SK-N-SH treated with all-trans-retinoic acid at 6 μM for 48 hours (cell line): ENCODE data around the gene CGNL1.

Experiments
- ATAC-seq: fragments of 200-7000 bp; cut with Tn5 transposase; 3 replicates; pipeline ENCODE4 v1.9.1; 2020; ENCODE audit warnings: mild to moderate bottlenecking, moderate library complexity
- ARNTL ChIP-seq: fragments of 450-650 bp; formaldehyde crosslinking; IDR thresholded peaks from 2 replicates; pipeline ENCODE4 v1.5.0; 2020; ENCODE audit warnings: low read depth, mild to moderate bottlenecking, moderate library complexity, borderline replicate concordance
- BACH2 ChIP-seq: fragments of 250-450 bp; sonication (Bioruptor Pico); IDR thresholded peaks from 2 replicates; pipeline ENCODE4 v1.9.0; 2021; ENCODE audit warnings: mild to moderate bottlenecking, borderline replicate concordance
- CSDC2 ChIP-seq: fragments of 250-450 bp; sonication (Bioruptor Pico); IDR thresholded peaks from 2 replicates; pipeline ENCODE4 v1.5.0; 2020; ENCODE audit warnings: mild to moderate bottlenecking, moderate library complexity
- CSRNP3 ChIP-seq: fragments of 250-450 bp; sonication (Bioruptor Pico); IDR thresholded peaks from 2 replicates; pipeline ENCODE4 v1.5.1; 2021; ENCODE audit warnings: mild to moderate bottlenecking, moderate library complexity
- ESRRG ChIP-seq: fragments of 250-450 bp; sonication (Bioruptor Pico); IDR thresholded peaks from 2 replicates; pipeline ENCODE4 v1.6.1; 2021; ENCODE audit warnings: mild to moderate bottlenecking
- ISL1 ChIP-seq: fragments of 250-450 bp; sonication (Bioruptor Pico); IDR thresholded peaks from 2 replicates; pipeline ENCODE4 v2.1.2; 2022; ENCODE audit warnings: mild to moderate bottlenecking, moderate library complexity
- OSR1 ChIP-seq: fragments of 250-450 bp; sonication (Bioruptor Pico); IDR thresholded peaks from 2 replicates; pipeline ENCODE4 v1.8.0; 2022; ENCODE audit warnings: moderate library complexity, mild to moderate bottlenecking, inconsistent platforms
- PATZ1 ChIP-seq: fragments of 250-450 bp; sonication (Bioruptor Pico); IDR thresholded peaks from 2 replicates; pipeline ENCODE4 v1.8.0; 2020; ENCODE audit warnings: mild to moderate bottlenecking, moderate library complexity, borderline replicate concordance
- POU6F1 ChIP-seq: fragments of 250-450 bp; sonication (Bioruptor Pico); IDR thresholded peaks from 2 replicates; pipeline ENCODE4 v1.8.0; 2021; ENCODE audit warnings: low read depth, mild to moderate bottlenecking, moderate library complexity, borderline replicate concordance
- PPARA ChIP-seq: fragments of 250-450 bp; sonication (Bioruptor Pico); IDR thresholded peaks from 2 replicates; pipeline ENCODE4 v1.5.0; 2020; ENCODE audit warnings: mild to moderate bottlenecking, borderline replicate concordance
- RARB ChIP-seq: fragments of 250-450 bp; sonication (Bioruptor Pico); IDR thresholded peaks from 2 replicates; pipeline ENCODE4 v1.8.0; 2021; ENCODE audit warnings: mild to moderate bottlenecking, moderate library complexity
- SNAI2 ChIP-seq: fragments of 250-450 bp; sonication (Bioruptor Pico); IDR thresholded peaks from 2 replicates; pipeline ENCODE4 v1.5.0; 2020; ENCODE audit warnings: mild to moderate bottlenecking, moderate library complexity
- TCF4 ChIP-seq: fragments of 250-450 bp; sonication (Bioruptor Pico); IDR thresholded peaks from 2 replicates; pipeline ENCODE4 v1.8.0; 2021; ENCODE audit warnings: mild to moderate bottlenecking, moderate library complexity, borderline replicate concordance
- TOX ChIP-seq: fragments of 250-450 bp; sonication (Bioruptor Pico); IDR thresholded peaks from 2 replicates; pipeline ENCODE4 v1.8.0; 2021; ENCODE audit warnings: mild to moderate bottlenecking, moderate library complexity, borderline replicate concordance
- ZC3H10 ChIP-seq: fragments of 250-450 bp; sonication (Bioruptor Pico); IDR thresholded peaks from 2 replicates; pipeline ENCODE4 v1.5.1; 2021; ENCODE audit warnings: mild to moderate bottlenecking, moderate library complexity
- ZFP3 ChIP-seq: fragments of 250-450 bp; sonication (Bioruptor Pico); IDR thresholded peaks from 2 replicates; pipeline ENCODE4 v1.5.0; 2020; ENCODE audit warnings: mild to moderate bottlenecking, moderate library complexity
- ZFP30 ChIP-seq: fragments of 450-650 bp; formaldehyde crosslinking; IDR thresholded peaks from 2 replicates; pipeline ENCODE4 v1.5.0; 2022; ENCODE audit warnings: mild to moderate bottlenecking, moderate library complexity
- ZNF565 ChIP-seq: fragments of 450-650 bp; formaldehyde crosslinking; conservative IDR thresholded peaks from 2 replicates; pipeline ENCODE4 v1.5.0; 2020; ENCODE audit warnings: low read depth, mild to moderate bottlenecking, moderate library complexity
- TF ChIP-seq, protein P1 (sequence below): fragments of 250-450 bp; sonication (Bioruptor Pico); IDR thresholded peaks from 2 replicates; pipeline ENCODE4 v1.5.0; 2020; ENCODE audit warnings: mild to moderate bottlenecking, moderate library complexity
- TF ChIP-seq, protein P2 (sequence below): fragments of 250-450 bp; sonication (Bioruptor Pico); IDR thresholded peaks from 2 replicates; pipeline ENCODE4 v1.5.1; 2020; ENCODE audit warnings: low read depth, mild to moderate bottlenecking, moderate library complexity

The CGNL1 gene

DNA sequence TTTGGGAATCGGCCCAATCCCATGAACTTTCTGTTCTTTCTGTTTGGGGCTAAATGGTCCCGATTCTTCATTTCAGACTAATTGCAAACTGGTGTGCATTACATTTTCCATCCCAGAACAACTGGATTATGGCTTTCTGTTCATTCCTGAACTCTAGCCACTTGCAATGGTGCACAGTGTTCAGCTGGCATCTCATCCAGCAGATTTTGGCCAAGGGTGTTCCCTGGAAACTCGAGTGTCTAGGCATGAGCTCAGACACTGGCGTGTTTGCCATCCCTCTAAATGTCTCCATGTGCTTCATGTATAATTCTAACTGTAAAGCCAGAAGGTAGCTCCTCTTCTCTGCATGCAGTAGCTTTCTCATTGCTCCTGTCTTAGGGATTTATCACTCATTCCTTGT lies 118.3 kb downstream of the CGNL1 start:
- TF ChIP-seq TCF4 (CRISPR knock-in tag) (no peak), BACH2 (no peak), ZFP30 (no peak), OSR1 (CRISPR knock-in tag) (no peak), ISL1 (no peak), ZFP3 (CRISPR knock-in tag) (no peak), RARB (CRISPR knock-in tag) (no peak), PATZ1 (CRISPR knock-in tag) (no peak), POU6F1 (CRISPR knock-in tag) (no peak), ARNTL (no peak), SNAI2 (CRISPR knock-in tag) (no peak)
- TF ChIP-seq, protein P1, sequence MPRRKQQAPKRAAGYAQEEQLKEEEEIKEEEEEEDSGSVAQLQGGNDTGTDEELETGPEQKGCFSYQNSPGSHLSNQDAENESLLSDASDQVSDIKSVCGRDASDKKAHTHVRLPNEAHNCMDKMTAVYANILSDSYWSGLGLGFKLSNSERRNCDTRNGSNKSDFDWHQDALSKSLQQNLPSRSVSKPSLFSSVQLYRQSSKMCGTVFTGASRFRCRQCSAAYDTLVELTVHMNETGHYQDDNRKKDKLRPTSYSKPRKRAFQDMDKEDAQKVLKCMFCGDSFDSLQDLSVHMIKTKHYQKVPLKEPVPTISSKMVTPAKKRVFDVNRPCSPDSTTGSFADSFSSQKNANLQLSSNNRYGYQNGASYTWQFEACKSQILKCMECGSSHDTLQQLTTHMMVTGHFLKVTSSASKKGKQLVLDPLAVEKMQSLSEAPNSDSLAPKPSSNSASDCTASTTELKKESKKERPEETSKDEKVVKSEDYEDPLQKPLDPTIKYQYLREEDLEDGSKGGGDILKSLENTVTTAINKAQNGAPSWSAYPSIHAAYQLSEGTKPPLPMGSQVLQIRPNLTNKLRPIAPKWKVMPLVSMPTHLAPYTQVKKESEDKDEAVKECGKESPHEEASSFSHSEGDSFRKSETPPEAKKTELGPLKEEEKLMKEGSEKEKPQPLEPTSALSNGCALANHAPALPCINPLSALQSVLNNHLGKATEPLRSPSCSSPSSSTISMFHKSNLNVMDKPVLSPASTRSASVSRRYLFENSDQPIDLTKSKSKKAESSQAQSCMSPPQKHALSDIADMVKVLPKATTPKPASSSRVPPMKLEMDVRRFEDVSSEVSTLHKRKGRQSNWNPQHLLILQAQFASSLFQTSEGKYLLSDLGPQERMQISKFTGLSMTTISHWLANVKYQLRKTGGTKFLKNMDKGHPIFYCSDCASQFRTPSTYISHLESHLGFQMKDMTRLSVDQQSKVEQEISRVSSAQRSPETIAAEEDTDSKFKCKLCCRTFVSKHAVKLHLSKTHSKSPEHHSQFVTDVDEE (CRISPR knock-in tag): no peak
- TF ChIP-seq, protein P2, sequence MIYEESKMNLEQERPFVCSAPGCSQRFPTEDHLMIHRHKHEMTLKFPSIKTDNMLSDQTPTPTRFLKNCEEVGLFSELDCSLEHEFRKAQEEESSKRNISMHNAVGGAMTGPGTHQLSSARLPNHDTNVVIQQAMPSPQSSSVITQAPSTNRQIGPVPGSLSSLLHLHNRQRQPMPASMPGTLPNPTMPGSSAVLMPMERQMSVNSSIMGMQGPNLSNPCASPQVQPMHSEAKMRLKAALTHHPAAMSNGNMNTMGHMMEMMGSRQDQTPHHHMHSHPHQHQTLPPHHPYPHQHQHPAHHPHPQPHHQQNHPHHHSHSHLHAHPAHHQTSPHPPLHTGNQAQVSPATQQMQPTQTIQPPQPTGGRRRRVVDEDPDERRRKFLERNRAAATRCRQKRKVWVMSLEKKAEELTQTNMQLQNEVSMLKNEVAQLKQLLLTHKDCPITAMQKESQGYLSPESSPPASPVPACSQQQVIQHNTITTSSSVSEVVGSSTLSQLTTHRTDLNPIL (CRISPR knock-in tag): no peak
- TF ChIP-seq, all 23 proteins: peak for 0

DNA sequence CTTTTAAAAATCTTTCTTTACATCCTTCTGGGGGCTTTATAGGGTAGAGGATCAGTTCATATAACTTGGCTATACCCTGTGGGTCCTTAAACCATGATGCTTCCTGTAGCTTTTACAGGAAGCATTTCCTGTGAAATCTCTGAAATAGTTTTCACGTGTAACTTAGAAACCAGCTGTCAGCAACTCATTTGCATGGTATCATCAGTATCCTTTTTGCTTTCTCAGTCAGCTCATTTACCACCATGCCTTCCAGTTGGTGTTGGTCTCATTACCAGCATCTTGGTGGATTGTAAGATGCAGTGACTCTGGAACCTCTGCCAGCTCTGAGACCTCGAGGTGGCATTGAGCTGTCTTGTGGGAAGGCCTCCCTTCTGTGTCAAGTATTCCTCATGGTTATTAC lies 118.7 kb downstream of the CGNL1 start:
- TF ChIP-seq ESRRG (CRISPR knock-in tag): no peak
- TF ChIP-seq PPARA: no peak
- no peak for TF ChIP-seq ZNF565 (CRISPR knock-in tag)
- TF ChIP-seq SNAI2 (CRISPR knock-in tag): no peak
- TF ChIP-seq BACH2: no peak
- no peak for ATAC-seq

More for the DNA sequence above, 118.3 kb downstream of the CGNL1 start:
- no peak for ATAC-seq

- ATAC-seq: no peak
- no peak for TF ChIP-seq CSRNP3 (CRISPR knock-in tag)
- no peak for TF ChIP-seq ZFP30
- TF ChIP-seq SNAI2 (CRISPR knock-in tag): no peak
These were observed 119.4 kb downstream of the CGNL1 start for GRCh38 chr15:57495554-57496165.

GRCh38 chr15:57496594-57496945 lies 120.3 kb downstream of the CGNL1 start:
- ATAC-seq: no peak
- TF ChIP-seq RARB (CRISPR knock-in tag) (no peak), ZC3H10 (CRISPR knock-in tag) (no peak), PPARA (no peak), CSDC2 (CRISPR knock-in tag) (no peak), ZFP3 (CRISPR knock-in tag) (no peak), CSRNP3 (CRISPR knock-in tag) (no peak), TOX (CRISPR knock-in tag) (no peak), TCF4 (CRISPR knock-in tag) (no peak), ESRRG (CRISPR knock-in tag) (no peak)
- TF ChIP-seq, protein P1 (CRISPR knock-in tag): no peak
- TF ChIP-seq, protein P2 (CRISPR knock-in tag): no peak
